GM21619 (cell line): Measurements from ENCODE around the gene SLIT3.

Experiments used
- ATAC-seq: cut with Tn5 transposase; IDR thresholded peaks from one replicate; pipeline ENCODE4 v1.9.1; 2021; ENCODE audit not compliant: unreplicated experiment

SLIT3 gene

DNA sequence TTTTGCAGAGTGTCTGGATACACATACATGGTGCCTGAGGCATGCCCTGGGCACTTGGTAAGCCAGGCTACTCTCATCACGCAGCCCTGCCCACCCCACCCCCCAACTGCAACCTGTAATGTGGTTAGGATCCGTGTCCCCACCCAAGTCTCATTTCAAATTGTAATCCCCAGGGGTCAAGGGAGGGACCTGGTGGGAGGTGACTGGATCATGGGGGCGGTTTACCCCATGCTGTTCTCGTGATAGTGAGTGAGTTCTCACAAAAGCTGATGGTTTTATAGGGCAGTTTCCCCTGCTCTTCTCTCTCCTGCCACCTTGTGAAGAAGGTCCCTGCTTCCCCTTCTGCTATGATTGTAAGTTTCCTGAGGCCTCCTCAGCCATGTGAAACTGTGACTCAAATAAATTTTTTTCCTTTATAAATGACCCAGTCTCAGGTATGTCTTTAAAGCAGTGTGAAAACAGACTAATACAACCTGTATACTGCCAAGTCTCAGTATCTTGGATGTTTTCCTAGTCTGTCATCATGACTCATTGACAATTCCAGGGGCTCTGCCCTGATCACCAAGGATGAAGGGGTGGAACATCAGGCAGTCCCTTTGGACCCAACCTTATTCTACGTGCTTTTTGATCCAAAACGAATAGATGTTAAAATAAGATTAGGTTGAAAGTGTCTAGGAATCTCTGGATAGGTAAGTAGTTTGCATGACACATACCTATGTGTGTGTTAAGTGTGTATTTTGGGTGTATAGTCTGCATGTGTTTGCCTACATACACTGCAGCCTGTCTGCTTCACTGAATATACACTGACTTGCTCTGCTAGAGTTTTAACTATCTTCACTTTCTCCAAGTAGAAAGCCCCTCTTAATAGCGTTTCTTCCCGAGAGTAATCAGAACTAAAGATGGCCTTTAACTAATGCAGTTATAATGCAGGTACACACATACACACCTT, 293.8 kb downstream of the SLIT3 start:
- ATAC-seq: no peak

DNA sequence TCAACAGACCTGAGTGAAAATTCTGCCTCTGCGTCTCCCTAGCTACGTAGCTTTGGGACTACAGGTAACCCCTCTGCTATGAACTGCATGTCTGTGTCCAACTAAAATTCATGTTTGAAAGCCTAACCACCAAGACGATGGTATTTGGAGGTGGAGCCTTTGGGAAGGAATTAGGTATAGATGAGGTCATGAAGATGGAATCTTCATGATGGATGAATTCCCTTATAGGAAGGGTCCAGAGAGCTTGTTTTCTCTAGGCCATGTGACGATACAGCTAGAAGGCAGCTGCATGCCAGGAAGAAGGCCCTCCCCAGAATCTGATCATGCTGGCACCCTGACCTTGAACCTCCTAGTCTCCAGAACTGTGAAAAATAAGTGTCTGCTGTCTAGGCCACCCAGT, 296.4 kb downstream of the SLIT3 start:
- no peak for ATAC-seq

DNA sequence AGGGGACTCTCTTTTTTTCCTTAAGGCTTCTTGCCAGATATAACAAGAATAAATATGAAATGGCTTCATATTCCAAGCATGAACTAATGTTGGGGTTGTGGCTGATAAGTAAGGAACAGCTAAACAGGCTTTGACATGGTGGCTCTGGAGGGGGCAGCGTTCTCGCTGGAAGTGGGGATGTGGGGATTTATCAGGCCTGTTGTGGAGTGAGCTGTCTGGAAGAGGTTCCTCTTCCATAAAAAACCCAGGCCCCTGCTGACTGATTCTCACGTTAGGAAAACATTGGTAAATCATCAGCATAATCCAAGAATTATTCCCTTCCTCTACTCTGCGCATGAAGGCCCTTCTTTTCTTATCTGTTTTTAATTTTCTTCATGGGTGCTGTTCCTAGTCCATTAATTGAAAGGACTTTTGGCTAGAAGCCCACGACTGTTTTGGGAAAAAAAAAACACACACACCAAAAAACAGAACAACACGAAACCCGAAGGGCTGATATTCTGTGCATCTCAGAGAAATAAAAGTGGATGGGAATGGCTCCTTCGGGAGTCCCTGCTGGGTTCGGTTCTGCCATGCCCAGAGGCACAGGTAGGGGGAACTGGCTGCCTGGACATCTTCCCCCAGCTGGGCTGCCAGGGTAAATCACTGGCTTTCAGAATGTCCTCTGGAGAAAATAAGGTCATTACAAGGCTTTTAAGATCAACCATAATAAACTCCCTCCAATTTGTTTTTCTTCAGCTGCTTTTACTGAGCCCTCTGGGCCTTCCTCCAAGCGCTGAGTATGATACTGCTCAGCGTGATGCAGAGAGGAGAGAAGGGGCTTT, 297.0 kb downstream of the SLIT3 start:
- no peak for ATAC-seq

DNA sequence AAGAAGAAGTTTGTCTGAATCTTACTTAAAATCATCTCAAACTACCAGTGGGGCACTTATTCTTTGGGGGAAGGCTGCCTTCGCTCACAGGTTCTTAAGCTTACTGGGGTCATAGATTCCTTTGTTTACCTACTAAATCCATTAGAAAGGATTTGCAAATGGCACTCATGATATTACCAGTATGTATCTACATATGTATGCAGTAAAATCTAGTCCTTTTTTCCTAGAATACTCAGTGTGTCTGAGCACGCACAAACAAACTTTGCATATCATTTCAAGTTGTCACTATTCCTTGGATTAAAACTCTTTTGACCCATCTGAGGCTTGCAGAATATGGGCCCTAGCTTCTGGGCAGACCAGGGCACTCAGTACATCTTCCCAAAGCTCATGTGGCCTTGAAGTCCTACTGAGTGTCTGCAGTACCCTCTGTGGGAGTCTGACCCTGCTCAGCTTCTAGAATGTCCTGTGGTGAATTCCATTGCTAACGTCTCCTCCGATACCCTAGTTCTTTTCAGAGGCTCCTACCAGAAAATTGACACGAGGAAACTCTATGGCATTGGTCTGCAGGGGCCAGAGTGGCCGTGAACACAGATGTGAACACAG, 297.9 kb downstream of the SLIT3 start:
- no peak for ATAC-seq

DNA sequence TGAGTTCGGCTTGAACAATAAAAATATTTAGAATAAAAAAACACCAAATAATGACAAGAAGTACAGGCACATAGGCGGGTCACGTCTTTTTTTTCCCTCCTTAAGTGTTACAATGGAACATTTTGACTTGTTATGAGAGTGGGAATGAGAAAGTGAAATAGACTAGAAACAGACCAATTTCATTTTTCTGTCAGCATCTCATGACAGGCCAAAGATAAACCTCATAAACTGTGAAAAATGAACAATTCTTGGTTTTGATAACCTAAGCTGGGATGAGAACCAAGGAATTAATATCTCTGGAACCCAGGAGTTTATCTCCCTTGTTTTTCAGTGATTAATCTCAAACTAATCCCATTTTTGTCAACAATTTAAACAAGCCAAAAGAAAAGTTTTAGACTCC, 299.5 kb downstream of the SLIT3 start:
- ATAC-seq: no peak

DNA sequence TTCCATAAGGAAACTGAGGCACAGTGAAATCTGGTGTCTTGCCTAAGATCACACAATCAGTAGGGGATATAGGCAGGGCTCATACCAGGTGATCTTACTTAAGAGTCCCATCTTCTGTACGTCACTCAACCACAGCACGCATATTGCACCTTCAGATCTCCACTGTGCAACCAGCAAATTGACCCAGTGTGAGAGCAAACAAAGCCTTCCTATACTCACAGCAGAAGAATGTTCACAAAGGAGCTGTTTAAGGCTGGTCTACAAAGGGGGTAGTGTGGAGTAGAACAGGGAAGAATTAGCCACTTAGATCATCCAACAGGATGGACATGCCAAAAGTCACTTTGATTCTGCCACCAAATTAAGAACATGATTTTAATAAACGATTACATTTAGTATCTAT, 305.9 kb downstream of the SLIT3 start:
- no peak for ATAC-seq

DNA sequence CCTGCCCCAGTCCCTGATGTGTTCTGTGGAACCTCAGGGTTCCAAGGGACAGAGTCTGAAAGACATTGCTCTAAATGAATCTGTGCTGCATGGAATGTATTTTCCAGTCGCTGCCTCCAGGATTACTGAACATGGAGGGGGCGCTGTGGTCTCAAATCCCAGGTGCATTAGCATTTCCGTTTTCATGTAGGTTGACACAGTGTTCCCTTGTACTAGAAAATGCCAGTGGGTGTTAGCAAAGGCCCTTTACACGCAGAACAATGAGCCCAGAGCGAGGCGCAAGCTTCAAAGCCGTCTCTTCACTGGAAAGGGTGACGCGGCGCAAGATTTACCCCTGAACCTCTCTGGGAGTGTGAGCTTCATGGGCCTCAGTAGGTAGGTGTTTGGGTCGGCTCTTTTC, 308.3 kb downstream of the SLIT3 start:
- no peak for ATAC-seq

DNA sequence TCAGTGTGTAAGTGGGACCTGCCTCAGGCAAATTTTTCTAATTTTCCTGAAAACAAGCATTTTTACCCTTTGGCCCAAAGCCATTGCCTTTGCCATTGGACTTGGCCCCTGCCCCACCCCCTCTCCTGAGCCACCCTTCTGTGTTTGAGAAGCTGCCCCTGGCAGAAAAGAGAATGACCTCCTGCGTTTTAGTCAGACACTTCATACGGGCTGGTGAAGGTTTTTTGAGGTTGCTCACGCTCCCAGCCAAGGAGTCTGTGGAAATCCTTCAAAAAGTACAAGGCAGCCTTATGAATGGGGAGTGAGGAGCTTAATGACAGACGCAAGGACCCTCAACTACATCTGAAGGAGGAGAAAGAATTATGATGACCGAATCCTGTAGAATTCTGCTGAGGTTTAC, 308.9 kb downstream of the SLIT3 start:
- no peak for ATAC-seq

DNA sequence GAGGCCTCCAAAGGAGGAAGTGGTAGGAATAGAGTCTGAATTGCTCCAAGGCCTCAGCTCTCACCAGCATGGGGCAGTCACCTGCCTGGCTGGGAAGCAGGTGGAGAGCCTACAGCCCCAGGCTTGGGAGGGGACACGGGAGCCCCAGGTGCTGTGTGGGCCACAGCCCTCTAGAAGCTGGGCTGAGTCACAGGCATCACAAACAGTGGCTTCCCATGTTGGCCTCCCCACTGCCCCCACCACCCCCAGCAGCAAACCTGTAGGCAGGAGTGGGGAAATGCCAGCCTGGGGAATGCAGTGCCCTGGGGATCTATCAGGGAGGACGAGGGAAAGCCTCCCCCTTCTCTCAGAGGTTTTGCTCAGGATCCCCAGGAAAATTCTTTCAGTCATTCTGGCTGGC, 309.6 kb downstream of the SLIT3 start:
- no peak for ATAC-seq

DNA sequence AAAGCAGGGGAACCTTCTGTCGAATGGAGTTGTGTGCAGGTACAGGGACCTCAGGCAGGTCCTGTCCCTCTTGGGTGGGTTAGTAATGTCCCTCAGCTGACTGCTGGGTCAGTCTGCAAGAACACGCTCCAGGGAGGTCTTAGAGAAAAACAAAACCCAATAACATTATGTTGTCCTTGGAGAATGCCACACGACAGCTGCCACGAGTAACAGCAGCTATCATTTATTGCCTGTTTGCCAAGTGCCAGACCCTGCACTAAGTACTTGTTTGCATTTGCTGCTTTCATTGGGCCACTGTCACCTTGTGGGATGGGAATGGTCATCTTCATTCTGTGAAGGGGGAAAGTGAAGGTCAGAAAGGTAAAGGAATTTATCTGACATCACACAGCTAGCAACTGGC, 310.3 kb downstream of the SLIT3 start:
- no peak for ATAC-seq

DNA sequence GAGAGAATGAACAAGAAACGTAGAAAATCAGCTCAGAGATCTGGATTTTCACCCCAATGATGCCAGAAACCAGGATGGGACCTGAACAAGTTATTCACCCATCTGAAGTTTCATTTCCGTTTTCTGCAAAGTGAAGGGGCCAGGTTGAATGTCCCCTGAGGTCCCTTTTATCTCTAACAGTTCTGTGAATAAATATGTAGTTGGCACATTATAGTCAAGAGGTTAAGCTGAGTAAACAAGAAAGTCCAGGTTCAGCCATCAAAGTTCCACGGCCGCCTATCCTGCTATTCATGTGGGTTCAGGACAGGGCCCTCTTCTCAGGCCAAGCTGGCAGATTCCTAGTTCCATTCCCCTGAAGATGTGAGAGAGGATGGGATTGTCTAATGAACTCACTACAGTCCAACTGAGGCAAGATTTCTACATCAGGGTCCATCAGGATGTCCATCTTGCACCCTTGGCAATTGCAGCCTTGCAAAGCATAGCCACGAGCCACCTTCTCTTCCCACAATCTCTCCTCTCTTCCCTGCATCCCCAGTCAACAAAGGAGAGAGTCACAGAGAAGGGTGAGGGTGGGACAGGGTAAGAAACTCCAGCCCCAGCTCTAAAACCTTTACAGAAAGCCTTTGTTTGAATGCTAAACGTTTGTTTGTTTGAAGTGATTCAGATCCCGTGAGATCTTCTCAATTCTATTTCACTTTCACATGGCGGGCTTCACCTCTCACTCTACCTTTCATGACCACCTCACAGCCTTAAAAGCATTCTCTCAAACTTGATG, 311.0 kb downstream of the SLIT3 start:
- no peak for ATAC-seq

DNA sequence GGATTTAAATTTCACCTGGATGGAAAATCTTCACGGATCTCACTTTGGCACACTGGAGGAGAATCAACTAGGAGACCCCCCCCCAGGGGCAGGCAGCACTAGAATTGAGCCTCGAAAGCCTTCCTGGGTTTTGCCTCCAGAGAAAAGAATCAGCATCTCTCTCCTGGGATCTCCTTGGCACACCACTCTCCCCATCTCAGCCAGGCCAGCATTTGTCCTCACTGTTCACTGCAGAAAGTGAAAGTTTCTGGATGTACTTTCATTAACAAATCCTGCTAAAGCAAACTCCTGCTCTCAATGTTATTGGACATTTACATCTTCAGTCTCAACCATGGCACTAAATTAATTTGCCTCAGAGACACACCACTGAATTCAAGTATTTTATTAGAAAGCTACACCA, 312.2 kb downstream of the SLIT3 start:
- ATAC-seq: no peak

DNA sequence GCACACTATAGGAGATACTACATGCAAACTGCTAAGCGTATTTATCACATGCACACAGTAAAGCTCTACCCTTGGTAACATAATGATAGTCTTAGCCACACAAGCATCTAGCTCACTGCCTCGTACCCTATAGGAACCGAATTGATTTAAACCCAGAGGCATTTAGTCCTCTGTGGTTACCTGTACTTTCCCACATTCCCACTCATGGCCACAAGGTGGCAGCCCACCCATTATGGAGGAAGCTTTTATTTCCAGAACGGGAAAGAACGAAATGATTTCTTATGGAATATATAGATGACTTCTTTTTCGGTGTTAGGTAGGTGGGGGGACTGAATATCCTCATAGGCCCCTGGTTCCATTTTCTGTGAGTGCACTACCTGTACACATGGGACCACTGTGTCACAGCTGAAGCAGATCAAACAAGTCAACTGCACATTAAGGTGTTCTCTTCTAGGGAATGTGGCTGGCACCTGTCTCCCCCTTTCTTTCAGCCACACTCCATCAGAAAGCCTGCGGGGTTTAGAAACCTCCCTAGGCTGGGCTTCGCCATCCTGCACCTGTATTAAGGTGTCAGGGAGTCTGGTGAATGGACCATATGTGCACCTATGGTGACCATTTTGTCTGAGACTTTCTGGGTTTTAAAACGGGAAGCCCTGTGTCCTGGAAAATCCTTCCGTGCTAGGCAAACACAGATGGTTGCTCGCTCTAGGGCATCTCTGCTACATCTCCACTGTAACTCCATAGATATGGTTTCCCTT, 313.2 kb downstream of the SLIT3 start:
- ATAC-seq: peak; percentile 65

DNA sequence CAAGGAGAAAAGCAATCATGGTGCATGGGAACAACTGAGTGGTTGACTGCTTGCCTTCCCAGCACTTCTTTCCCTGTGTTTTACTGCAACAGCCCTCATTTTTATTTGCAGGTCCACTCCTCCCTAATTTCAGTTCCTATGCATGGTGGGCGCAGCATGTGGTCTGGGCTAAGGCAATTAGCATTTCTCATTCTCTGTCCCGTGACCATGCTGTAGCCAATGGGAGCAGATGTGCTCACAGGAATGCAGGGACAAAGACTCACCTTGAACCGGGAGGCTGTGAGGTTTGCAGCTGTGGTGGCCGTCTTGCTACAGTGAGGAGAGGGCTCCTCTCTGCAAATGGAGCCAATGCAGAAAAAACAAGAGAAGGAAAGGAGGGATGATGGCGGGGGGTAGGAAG, 315.5 kb downstream of the SLIT3 start:
- no peak for ATAC-seq

DNA sequence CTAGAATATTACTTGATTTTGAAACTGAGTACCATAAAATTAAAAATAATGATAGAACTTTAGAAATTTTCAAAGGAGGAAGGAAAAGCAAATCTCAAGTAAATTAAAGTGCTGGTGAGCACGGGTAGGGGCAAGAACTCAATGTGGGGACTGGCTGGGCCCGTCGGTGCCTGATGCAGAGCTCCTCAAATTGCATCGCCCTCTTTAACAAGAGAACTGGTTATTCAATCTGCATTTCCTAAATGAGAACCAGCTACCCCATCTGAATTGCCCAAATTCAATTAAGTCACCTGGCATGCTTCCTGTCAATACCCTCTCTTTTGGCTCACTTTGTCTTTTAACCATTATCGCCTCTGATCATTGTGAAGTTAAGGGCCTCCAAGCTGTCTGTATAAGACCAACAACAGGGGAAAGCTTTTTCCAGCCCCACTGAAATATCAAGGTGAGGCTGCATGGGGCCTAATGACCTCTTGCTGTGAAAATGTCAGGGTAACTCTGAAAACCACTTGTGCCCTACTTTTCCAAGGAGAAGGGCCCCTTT, 316.7 kb downstream of the SLIT3 start:
- ATAC-seq: no peak

DNA sequence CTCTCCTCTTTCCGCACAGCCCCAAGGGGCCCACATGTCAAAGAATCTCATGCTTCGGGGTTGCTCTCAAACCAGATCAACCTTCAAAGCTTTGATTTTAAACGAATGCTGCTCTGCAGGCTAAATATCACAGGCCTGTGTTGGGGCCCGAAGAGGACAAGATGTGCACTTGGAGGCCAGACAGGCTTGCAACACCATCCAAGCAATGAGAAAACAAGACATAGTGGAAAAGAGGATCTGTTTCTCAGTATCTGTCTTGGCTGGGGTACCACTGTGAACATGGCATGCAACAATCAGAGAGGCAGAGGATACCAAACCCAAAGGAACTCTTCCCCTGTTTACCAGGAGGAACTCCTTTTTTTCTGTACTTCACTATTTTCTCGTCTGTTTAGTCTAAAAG, 321.8 kb downstream of the SLIT3 start:
- no peak for ATAC-seq

DNA sequence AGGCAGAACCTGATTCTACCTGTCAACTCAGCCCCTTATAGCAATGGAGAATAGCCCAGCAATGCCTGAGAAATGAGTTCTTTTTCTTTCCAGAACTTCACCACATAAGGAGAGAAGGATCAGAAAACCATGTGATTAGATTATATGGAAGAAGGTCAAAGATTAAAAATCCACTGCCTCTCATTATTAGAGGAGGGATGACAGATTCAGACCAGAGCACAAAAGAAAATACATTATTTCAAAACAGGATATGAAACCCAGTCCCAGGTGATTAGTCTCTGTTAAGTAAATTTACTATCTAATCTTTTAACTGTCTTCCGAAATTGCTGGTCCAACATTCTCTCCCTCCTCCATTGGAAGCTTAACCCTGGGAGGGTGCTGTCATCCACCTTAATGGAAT, 322.4 kb downstream of the SLIT3 start:
- no peak for ATAC-seq

DNA sequence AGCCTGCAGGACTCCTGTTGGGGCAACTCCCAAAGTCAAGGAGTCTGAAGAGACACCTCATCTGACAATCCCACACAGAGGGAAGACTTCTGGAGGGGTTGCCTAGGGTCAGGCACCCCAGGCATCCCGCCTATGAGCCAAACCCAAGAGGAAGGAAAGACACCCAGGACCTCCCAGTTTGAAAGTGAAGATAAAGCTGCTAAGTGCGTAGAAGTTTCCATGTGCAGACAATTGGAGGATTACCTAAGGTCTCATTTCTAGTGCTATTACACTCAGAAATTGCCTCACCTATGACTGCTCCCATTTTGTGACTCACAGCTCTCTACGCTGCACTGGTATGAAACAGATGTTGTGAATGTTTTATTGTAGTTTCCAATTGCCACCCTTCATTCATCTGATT, 322.9 kb downstream of the SLIT3 start:
- no peak for ATAC-seq

DNA sequence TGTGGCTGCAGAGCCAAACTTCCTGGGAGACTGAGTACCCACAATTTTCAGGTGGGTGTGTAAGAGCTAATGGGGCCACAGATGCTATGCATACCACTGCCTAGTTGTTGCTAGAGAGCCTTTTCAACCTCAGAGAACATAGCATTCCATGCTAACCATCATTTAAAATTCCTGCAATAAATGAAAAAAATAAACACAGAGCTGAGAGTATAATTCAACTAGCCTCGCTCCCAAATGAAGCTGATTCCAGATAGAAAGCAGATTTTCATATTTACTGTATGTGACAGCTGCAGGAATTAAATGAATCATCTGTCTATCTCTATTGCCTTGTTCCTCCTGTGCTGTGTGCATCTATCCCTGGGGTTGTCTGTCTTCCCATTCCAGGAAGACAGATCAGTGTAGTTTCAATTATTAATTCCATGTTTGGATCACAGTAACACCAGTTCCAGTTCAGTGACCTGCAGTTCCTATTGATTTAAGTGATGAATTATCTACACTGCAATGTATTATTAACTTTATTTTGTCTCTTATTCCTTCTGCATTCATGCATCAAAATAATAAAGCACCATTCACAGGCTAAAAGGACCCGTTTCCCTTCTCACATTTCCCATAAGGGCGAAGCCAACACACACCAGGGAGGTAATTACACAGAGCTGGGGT, 324.5 kb downstream of the SLIT3 start:
- no peak for ATAC-seq
